GM12891 (cell line): ENCODE measurements around the gene ERVH48-1.
"Not testable (repeated sequence)": the region's sequence is repeated elsewhere in the genome, so short reads cannot be mapped to it uniquely, and the experiment has no call there.

Source experiments
- DNase-seq: peaks from one replicate; pipeline ENCODE4 v3.0.0; 2011; ENCODE audit warnings: low spot score; ENCODE audit not compliant: insufficient read length
- FAIRE-seq: peaks from 2 replicates; lab custom pipeline; 2011; peaks lifted over from hg19 to GRCh38; lab: Jason Lieb, UNC
- PAX5 ChIP-seq: IDR thresholded peaks from 2 replicates; pipeline ENCODE4 v1.6.1; 2011; ENCODE audit warnings: low read length, moderate library complexity, mild to moderate bottlenecking; ENCODE audit not compliant: insufficient read depth, severe bottlenecking
- POLR2A ChIP-seq: IDR thresholded peaks from 2 replicates; pipeline ENCODE4 v1.6.1; 2011; ENCODE audit warnings: low read depth, low read length, control low read depth
- POLR2AphosphoS5 ChIP-seq: IDR thresholded peaks from 2 replicates; pipeline ENCODE4 v1.6.1; 2011; ENCODE audit warnings: low read depth, low read length, control low read depth
- POU2F2 ChIP-seq: IDR thresholded peaks from 2 replicates; pipeline ENCODE4 v1.6.1; 2011; ENCODE audit warnings: low read depth, mild to moderate bottlenecking, control low read depth, low read length, moderate library complexity
- SPI1 ChIP-seq: IDR thresholded peaks from 2 replicates; pipeline ENCODE4 v1.6.1; 2011; ENCODE audit warnings: low read depth, low read length, control low read depth
- TAF1 ChIP-seq: IDR thresholded peaks from 2 replicates; pipeline ENCODE4 v1.6.1; 2011; ENCODE audit warnings: low read depth, low read length, control low read depth

ERVH48-1 gene

DNA sequence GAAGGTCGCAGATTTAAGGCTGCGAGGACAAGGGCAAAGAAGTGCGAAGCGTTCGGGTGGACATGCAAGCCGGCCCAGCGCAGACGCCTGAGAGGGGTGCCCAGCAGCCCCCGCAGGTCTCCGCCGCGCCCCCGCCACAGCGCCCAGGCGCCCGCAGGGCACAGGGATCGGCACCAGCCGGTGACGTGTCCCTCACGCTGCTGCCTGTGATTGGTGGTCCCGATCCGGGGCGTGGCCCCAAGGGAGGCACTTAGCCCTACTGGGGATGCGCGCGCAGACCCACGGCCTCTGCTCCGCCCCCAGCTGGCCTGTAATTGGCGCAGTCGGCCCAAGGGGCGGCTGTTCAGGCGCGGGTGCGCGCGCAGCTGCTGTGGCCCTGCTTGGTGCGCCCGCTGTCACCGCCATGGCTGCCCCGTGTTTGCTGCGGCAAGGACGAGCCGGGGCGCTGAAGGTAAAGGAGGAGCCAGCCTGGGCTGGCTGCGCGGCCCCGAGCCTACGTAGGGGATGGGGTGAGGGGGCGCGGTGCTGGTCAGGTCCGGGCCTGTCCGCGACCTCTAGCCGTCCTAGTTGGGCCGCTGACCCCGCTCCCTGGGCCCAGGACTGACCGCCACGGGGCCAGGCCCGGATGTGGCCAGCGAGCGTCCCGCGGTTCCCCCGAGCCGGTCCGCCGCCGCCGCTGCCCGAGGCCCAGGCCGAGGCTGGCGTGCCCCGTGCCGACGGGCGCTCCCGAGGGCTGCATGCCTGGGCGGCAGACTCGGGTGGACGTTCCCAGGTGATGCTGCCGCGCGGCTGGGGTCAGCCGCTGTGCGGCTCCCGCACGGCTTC lies 32.3 kb downstream of the ERVH48-1 start, which contains the start of gene NDUFV3:
NDUFV3 (plus strand) TSS at position 379 of the 825 bp plus-strand sequence; CDS start at position 404, 25 bp downstream.
- DNase-seq (peak; percentile 98), FAIRE-seq (peak; percentile 100)
- no peak for TF ChIP-seq PAX5
- TF ChIP-seq POU2F2: 0 out of 2 replicates have a peak, but pooled peaks have one; percentile 9
- TF ChIP-seq SPI1: no peak
- peak; percentile 80 for TF ChIP-seq POLR2AphosphoS5
- peak; percentile 87 for TF ChIP-seq POLR2A
- TF ChIP-seq TAF1: peak; percentile 87

DNA sequence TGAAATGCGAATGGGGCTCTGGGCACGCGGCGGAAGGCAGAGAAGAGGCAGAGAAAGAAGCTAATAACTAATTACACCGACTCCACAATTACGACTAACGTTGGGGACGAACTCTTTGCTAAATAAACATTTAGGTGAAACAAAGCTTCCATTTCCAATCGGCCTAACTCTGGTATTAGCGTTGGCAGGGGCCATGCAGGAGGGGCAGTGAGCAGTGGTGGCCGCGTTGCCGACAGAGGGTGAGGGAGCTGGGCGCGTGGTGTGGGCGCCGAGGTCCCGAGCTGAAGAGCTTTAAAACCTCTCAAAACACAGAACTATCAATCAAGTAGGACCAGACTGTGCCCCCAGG lies 32.9 kb downstream of the ERVH48-1 start:
- FAIRE-seq: no peak
- DNase-seq: no peak
- no peak for TF ChIP-seq POU2F2
- no peak for TF ChIP-seq SPI1
- no peak for TF ChIP-seq POLR2A

GRCh38 chr21:42887326-42887725 lies 38.1 kb downstream of the ERVH48-1 start:
- TF ChIP-seq POU2F2: no peak
- TF ChIP-seq TAF1: no peak
- no peak for TF ChIP-seq POLR2A
- no peak for TF ChIP-seq PAX5
- no peak for TF ChIP-seq SPI1
- TF ChIP-seq POLR2AphosphoS5: no peak
- no peak for DNase-seq

DNA sequence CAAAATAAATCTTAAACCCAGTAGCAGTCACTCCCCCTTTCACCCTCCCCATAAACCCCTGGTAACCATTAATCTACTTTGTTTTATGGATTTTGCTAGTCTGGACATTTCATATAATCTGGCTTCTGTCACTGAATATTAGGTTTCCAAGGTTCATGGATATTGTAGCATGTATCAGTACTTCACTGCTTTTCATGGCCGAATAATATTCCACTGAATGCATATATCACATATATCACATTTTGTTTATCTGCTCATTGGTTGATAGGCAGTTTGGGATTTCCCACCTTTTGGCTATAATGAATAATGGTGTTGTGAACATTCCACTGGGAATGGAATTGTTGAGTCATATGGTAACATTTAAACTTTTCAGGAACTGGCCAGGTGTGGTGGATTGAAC lies 41.5 kb downstream of the ERVH48-1 start:
- TF ChIP-seq POU2F2 (no peak), TAF1 (no peak), POLR2A (no peak), SPI1 (no peak), PAX5 (no peak), POLR2AphosphoS5 (no peak)
- no peak for DNase-seq
- FAIRE-seq: no peak

More at GRCh38 chr21:42887326-42887725, 38.1 kb downstream of the ERVH48-1 start:
- FAIRE-seq: no peak

DNA sequence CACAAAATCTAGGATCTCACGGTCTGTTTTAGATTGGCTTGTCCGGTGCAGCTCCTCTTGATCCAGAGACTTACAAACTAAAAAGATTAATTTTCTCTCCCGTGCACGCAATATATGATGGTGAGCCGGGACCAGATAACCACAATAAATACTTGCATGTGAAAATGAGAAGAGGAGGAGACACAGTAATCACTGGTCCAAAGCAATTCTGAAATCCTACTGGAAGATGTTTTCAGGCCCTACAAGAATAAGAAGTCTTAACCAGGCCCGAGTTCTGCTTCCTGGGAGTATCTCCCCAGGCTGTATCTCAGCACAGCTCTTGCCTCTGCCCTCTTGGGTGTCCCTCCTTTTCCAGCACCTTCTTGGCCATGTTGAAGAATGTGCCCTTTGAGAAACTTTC lies 45.1 kb downstream of the ERVH48-1 start:
- no peak for TF ChIP-seq PAX5
- no peak for TF ChIP-seq POLR2AphosphoS5
- no peak for TF ChIP-seq SPI1
- TF ChIP-seq POLR2A: no peak
- TF ChIP-seq POU2F2: no peak
- TF ChIP-seq TAF1: no peak
- FAIRE-seq: no peak
- no peak for DNase-seq

DNA sequence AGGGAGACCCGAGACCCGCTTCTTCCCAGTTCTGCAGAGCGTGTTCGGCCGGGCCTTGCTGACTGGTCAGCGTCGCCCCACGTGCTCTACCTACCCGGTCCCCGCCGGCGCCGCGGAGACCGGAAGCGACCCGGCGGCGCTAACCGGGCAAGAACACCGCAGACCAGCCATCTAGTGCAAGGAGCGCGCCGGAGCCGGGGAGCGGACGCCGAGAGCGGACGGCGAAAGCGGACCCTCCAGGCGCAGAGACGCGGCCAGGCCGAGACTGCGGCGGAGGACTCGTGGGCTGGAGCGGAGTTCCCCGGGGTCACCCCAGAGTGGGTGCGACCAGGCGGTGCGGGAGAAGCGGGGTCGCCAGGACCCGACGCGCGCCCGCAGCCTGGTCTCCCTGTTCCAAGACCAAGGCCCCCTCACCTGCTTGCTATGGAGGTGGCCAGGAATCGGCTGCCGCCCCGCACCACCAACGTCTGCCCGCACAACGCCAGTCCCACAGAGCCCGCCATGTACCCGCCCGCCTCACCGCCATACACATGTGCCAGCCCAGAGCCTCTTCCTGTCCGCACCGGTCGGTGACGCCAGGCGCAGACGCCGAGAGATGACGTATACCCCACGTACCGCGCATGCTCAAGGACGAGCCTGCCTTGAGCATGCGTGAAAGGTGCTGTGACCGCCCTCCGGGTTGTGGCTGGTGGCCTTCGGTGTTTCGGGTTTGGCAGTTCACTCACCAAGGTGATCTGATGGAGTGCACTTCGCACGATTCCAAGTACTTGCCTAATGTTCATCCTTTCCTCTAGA lies 46.2 kb downstream of the ERVH48-1 start, which contains the start of gene WDR4:
WDR4 (minus strand) TSS at position 547 of the 795 bp plus-strand sequence; CDS start at position 503, 44 bp downstream.
- FAIRE-seq (peak; percentile 99), DNase-seq (peak; percentile 97)
- TF ChIP-seq TAF1 (peak; percentile 99), POLR2A (peak; percentile 98), PAX5 (no peak), POU2F2 (peak; percentile 57), POLR2AphosphoS5 (peak; percentile 99), SPI1 (peak; percentile 38; the same call in 1 of the 2 replicates)

DNA sequence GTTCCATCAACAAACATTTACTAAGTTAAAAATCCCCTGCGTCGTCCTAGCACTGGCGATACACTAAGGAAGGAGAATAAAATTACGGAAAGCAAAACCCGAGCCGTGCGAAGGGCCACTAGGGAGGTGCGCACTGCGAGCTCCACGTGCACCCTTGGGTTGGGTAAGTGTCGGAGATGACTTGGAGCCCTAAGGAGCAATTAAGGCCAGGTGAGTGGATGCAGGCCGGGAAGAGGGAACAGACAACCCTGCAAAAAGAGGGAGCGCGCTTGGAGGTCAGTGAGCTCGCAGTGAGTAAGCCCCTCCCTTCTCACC lies 46.8 kb downstream of the ERVH48-1 start:
- TF ChIP-seq POLR2A (no peak), POU2F2 (no peak), TAF1 (no peak), SPI1 (no peak), POLR2AphosphoS5 (no peak), PAX5 (no peak)
- DNase-seq (no peak), FAIRE-seq (no peak)

DNA sequence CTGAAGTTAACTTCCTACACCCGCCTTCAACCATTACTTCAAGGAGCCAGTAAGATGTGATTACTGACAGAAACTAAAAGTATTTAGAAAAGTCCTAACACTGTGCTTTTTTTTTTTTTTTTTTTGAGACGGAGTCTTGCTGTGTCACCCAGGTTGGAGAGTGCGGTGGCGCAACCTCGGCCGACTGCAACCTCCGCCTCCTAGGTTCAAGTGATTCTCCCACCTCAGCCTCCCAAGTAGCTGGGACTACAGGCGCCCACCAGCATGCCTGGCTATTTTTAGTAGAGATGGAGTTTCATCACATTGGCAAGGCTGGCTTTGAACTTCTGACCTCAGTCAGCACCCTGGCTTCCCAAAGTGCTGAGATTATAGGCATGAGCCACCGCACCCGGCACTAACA lies 49.6 kb downstream of the ERVH48-1 start:
- not testable (repeated sequence) for FAIRE-seq, DNase-seq

DNA sequence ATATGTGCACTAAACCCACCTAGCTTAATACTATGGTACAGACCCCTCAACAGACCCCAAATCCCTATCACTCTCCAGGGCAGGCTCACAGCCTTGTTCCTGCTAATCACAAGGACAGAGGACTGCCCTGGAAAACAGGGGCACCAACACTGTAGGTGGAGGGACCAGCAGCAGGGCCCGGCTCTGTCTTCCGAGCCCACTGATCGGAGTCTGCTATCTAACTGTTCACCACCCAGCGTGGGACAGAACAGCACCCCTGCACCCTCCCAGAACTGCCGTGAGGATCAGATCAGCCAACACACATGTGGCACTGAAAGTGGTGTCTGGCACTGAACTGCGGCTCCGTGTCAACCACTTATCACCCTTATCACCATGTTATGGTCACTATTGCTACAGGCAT lies 52.3 kb downstream of the ERVH48-1 start:
- no peak for TF ChIP-seq POLR2A
- TF ChIP-seq PAX5: no peak
- no peak for DNase-seq
- no peak for FAIRE-seq

DNA sequence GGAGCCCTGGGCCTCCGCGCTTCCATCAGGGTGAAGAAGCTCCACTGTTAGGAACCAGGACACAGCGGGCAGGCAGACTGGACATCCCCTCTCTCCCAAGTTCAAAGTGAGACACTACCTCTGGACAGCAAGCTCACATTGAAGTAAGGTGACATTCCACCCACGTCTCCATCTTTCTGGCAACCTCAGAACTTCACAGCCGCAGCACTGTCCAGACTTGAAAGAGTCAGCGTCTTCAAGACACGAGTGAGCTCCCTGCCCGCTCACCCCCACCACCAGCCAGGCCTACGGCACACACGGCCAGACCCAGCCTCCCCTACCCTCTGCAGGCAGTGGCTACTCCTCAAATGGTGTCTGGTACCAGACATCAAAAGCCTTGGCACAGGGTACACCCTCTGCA lies 57.2 kb downstream of the ERVH48-1 start:
- DNase-seq: no peak
- FAIRE-seq: no peak

More for the DNA sequence above, 57.2 kb downstream of the ERVH48-1 start:
- TF ChIP-seq TAF1: no peak
- TF ChIP-seq PAX5: no peak
- TF ChIP-seq POLR2AphosphoS5: no peak
- no peak for TF ChIP-seq POLR2A
- no peak for TF ChIP-seq POU2F2
